Liver (tissue), 9 donors: ENCODE measurements around the gene STEAP2. TPM values are rescaled to one million over a fixed set of nuclear protein-coding genes. Genes with fewer than 3 reads are reported as not detected.

ENCODE experiments used
- DNase-seq: peaks from one replicate; pipeline ENCODE4 v3.0.0-alpha.2; 2017; ENCODE audit warnings: low spot score
- H3K27ac ChIP-seq, 2 donors: one replicate each; pipeline ENCODE4 v1.7.0; 2013; ENCODE audit warnings: inconsistent platforms in 2 of 2, low read length in 2 of 2, control low read depth in 1 of 2, low read depth in 1 of 2, mild to moderate bottlenecking in 1 of 2
- H3K27me3 ChIP-seq, 4 donors: one replicate each; pipeline versions ENCODE4 v1.6.1 to v1.7.0; 2013; ENCODE audit warnings: low read length in 3 of 4, inconsistent platforms in 1 of 4, mild to moderate bottlenecking in 1 of 4, moderate library complexity in 1 of 4; ENCODE audit not compliant: control insufficient read depth in 4 of 4, insufficient read depth in 4 of 4
- H3K36me3 ChIP-seq, 4 donors: one replicate each; pipeline versions ENCODE4 v1.6.1 to v1.7.0; 2013; ENCODE audit warnings: low read length in 3 of 4, mild to moderate bottlenecking in 3 of 4, low read depth in 1 of 4, moderate library complexity in 1 of 4; ENCODE audit not compliant: control insufficient read depth in 4 of 4, insufficient read depth in 3 of 4
- H3K4me1 ChIP-seq, 4 donors: one replicate each; pipeline versions ENCODE4 v1.6.1 to v1.7.0; 2013; ENCODE audit warnings: low read length in 3 of 4, mild to moderate bottlenecking in 3 of 4, moderate library complexity in 1 of 4; ENCODE audit not compliant: control insufficient read depth in 4 of 4, insufficient read depth in 4 of 4
- H3K4me3 ChIP-seq, 3 donors: one replicate each; pipeline versions ENCODE4 v1.6.1 to v1.7.0; 2013; ENCODE audit warnings: low read length in 3 of 3, control low read depth in 1 of 3, low read depth in 1 of 3, mild to moderate bottlenecking in 1 of 3
- H3K9ac ChIP-seq, 2 donors: one replicate each; pipeline ENCODE4 v1.7.0; 2013; ENCODE audit warnings: low read length in 2 of 2, mild to moderate bottlenecking in 2 of 2, moderate library complexity in 2 of 2, control low read depth in 1 of 2, low read depth in 1 of 2
- H3K9me3 ChIP-seq, 4 donors: one replicate each; pipeline versions ENCODE4 v1.6.1 to v1.7.0; 2013; ENCODE audit warnings: low read length in 3 of 4; ENCODE audit not compliant: control insufficient read depth in 4 of 4
- EGR1 ChIP-seq, 2 donors: IDR thresholded peaks; 2 replicates each; pipeline ENCODE4 v1.6.1; 2016 to 2018; ENCODE audit warnings: antibody characterized with exemption in 2 of 2, low read depth in 2 of 2
- FOXA1 ChIP-seq: IDR thresholded peaks from 2 replicates; pipeline ENCODE4 v1.6.1; 2016; ENCODE audit warnings: antibody characterized with exemption
- FOXA2 ChIP-seq: IDR thresholded peaks from 2 replicates; pipeline ENCODE4 v1.6.1; 2016; ENCODE audit warnings: antibody characterized with exemption
- GABPA ChIP-seq, 2 donors: IDR thresholded peaks in 1 of 2; conservative IDR thresholded peaks in 1 of 2; 2 replicates each; pipeline ENCODE4 v1.6.1; 2016; ENCODE audit warnings: antibody characterized with exemption in 2 of 2, mild to moderate bottlenecking in 1 of 2, moderate library complexity in 1 of 2
- HNF4A ChIP-seq, 2 donors: conservative IDR thresholded peaks; 2 replicates each; pipeline ENCODE4 v1.6.1; 2016; ENCODE audit warnings: antibody characterized with exemption in 2 of 2, mild to moderate bottlenecking in 2 of 2
- HNF4G ChIP-seq: IDR thresholded peaks from 2 replicates; pipeline ENCODE4 v1.6.1; 2016; ENCODE audit warnings: antibody characterized with exemption
- JUND ChIP-seq, 2 donors: IDR thresholded peaks; 2 replicates each; pipeline ENCODE4 v1.6.1; 2016; ENCODE audit warnings: antibody characterized with exemption in 2 of 2
- NR2F2 ChIP-seq: IDR thresholded peaks from 2 replicates; pipeline ENCODE4 v1.6.1; 2016; ENCODE audit warnings: antibody characterized with exemption
- RAD21 ChIP-seq, 2 donors: IDR thresholded peaks; 2 replicates each; pipeline ENCODE4 v1.6.1; 2016; ENCODE audit warnings: antibody characterized with exemption in 2 of 2, mild to moderate bottlenecking in 2 of 2
- RXRA ChIP-seq, 2 donors: IDR thresholded peaks; 2 replicates each; pipeline ENCODE4 v1.6.1; 2017 to 2018; ENCODE audit warnings: antibody characterized with exemption in 2 of 2, mild to moderate bottlenecking in 1 of 2
- SP1 ChIP-seq: IDR thresholded peaks from 2 replicates; pipeline ENCODE4 v1.6.1; 2018; ENCODE audit warnings: antibody characterized with exemption, mild to moderate bottlenecking
- TAF1 ChIP-seq: conservative IDR thresholded peaks from 2 replicates; pipeline ENCODE4 v1.6.1; 2016; ENCODE audit warnings: antibody characterized with exemption, mild to moderate bottlenecking
- YY1 ChIP-seq: IDR thresholded peaks from 2 replicates; pipeline ENCODE4 v1.6.1; 2016; ENCODE audit warnings: antibody characterized with exemption, mild to moderate bottlenecking
- WGBS: extraction: QIAGEN DNeasy Blood & Tissue Kit; methylation state at CpG from one replicate; pipeline ENCODE4 v1.1.7; 2013; 5-methylcytosine and 5-hydroxymethylcytosine counted together
- polyA plus RNA-seq, 2 donors: library from polyadenylated mRNA; stranded (reverse) in 1 of 2; unstranded in 1 of 2; fragments of 200-250 nt in 1 of 2; fragments of >200 nt in 1 of 2; fragmentation: Nextera tagmentation in 1 of 2; extraction: Ambion mirVana in 1 of 2; gene quantifications; one replicate each; pipeline versions ENCODE4 v1.2.1 to v1.2.3, GENCODE V29; 2013 to 2015
- total RNA-seq, 2 donors: library from RNA; depleted of rRNA; stranded (reverse); fragments of >200 nt; gene quantifications; one replicate each; pipeline ENCODE4 v1.2.3, GENCODE V29; 2014
- donor health status: healthy.
- donor health status: healthy.
- donor health status: healthy.
- donor health status: healthy.
- donor health status: healthy.

Gene STEAP2
- total and polyA plus RNA-seq, 4 donors: 1.2 to 25.9 (median 5.2) TPM

GRCh38 chr7:90192876-90193750 is 18.4 kb upstream of the STEAP2 start:
- no peaks in the 10 kb centered on the region for H3K27me3 ChIP-seq
- no peak overlapping the region for H3K27ac ChIP-seq
- peaks cover 3 to 16% (median 5%) of the 10 kb centered on the region in 4 donors for H3K4me1 ChIP-seq
- no peaks in the 10 kb centered on the region for H3K36me3 ChIP-seq
- no peak overlapping the region for H3K4me3 ChIP-seq
- TF ChIP-seq FOXA1 (no peak), HNF4A (conservative IDR thresholded peaks at IDR 0.05) (no peak), GABPA (IDR thresholded peaks at IDR 0.05 in 1 of 2, conservative IDR thresholded peaks at IDR 0.05 in 1 of 2) (no peak), HNF4G (no peak), NR2F2 (no peak), TAF1 (no peak), RAD21 (IDR thresholded peaks at IDR 0.05) (no peak), YY1 (no peak)
- no peaks in the 10 kb centered on the region for H3K9me3 ChIP-seq
- 68% methylated on average over 2 of the region's 2 CpGs for WGBS
- no peak for DNase-seq
- H3K9ac ChIP-seq: no peak overlapping the region

GRCh38 chr7:90194911-90195809 is 16.4 kb upstream of the STEAP2 start:
- peak overlapping the region; percentile 72 to 91 for H3K27ac ChIP-seq
- peak overlapping the region; percentile 30 to 74 for H3K9ac ChIP-seq
- peak overlapping the region; percentile 55 to 70 (median 59) for H3K4me3 ChIP-seq
- no peaks in the 10 kb centered on the region for H3K27me3 ChIP-seq
- no peak for DNase-seq
- 30% methylated on average over 10 of the region's 10 CpGs for WGBS
- H3K36me3 ChIP-seq: no peaks in the 10 kb centered on the region
- no peak for TF ChIP-seq EGR1 (IDR thresholded peaks at IDR 0.05; ENCODE audit: low read depth in 2 of 2)
- peak; percentile 48 for TF ChIP-seq TAF1
- TF ChIP-seq HNF4A (conservative IDR thresholded peaks at IDR 0.05): peak in 1 of 2 donors; percentile 47
- no peak for TF ChIP-seq HNF4G
- peak in 1 of 2 donors; percentile 14 for TF ChIP-seq RAD21 (IDR thresholded peaks at IDR 0.05)
- TF ChIP-seq FOXA2: no peak
- TF ChIP-seq SP1: peak; percentile 21
- peak in 1 of 2 donors; percentile 14 for TF ChIP-seq RXRA (IDR thresholded peaks at IDR 0.05)
- no peak for TF ChIP-seq FOXA1
- TF ChIP-seq JUND (IDR thresholded peaks at IDR 0.05): peak in 1 of 2 donors; percentile 25
- peak; percentile 43 for TF ChIP-seq YY1
- peaks cover 0 to 16% (median 5%) of the 10 kb centered on the region in 4 donors for H3K4me1 ChIP-seq
- H3K9me3 ChIP-seq: no peaks in the 10 kb centered on the region

- WGBS: 95% methylated on average over 2 of the region's 2 CpGs
- no peak for TF ChIP-seq NR2F2
- TF ChIP-seq EGR1 (IDR thresholded peaks at IDR 0.05; ENCODE audit: low read depth in 2 of 2): no peak
- TF ChIP-seq TAF1: no peak
- H3K27ac ChIP-seq: no peak overlapping the region
Observed at GRCh38 chr7:90201500-90202195, 9.9 kb upstream of the STEAP2 start.

More at GRCh38 chr7:90201500-90202195, 9.9 kb upstream of the STEAP2 start:
- no peaks in the 10 kb centered on the region for H3K27me3 ChIP-seq
- no peaks in the 10 kb centered on the region for H3K9me3 ChIP-seq
- H3K9ac ChIP-seq: no peak overlapping the region
- no peak for DNase-seq
- H3K4me1 ChIP-seq: no peaks in the 10 kb centered on the region
- H3K36me3 ChIP-seq: no peaks in the 10 kb centered on the region
- no peak overlapping the region for H3K4me3 ChIP-seq
